Liver (tissue), 9 donors: ENCODE data around the gene DNAL4. TPM values are rescaled to one million over a fixed set of nuclear protein-coding genes. Genes with fewer than 3 reads are reported as not detected.

ENCODE experiments used
- DNase-seq: peaks from one replicate; pipeline ENCODE4 v3.0.0-alpha.2; 2017; ENCODE audit warnings: low spot score
- H3K27ac ChIP-seq, 2 donors: one replicate each; pipeline ENCODE4 v1.7.0; 2013; ENCODE audit warnings: inconsistent platforms in 2 of 2, low read length in 2 of 2, control low read depth in 1 of 2, low read depth in 1 of 2, mild to moderate bottlenecking in 1 of 2
- H3K27me3 ChIP-seq, 4 donors: one replicate each; pipeline versions ENCODE4 v1.6.1 to v1.7.0; 2013; ENCODE audit warnings: low read length in 3 of 4, inconsistent platforms in 1 of 4, mild to moderate bottlenecking in 1 of 4, moderate library complexity in 1 of 4; ENCODE audit not compliant: control insufficient read depth in 4 of 4, insufficient read depth in 4 of 4
- H3K36me3 ChIP-seq, 4 donors: one replicate each; pipeline versions ENCODE4 v1.6.1 to v1.7.0; 2013; ENCODE audit warnings: low read length in 3 of 4, mild to moderate bottlenecking in 3 of 4, low read depth in 1 of 4, moderate library complexity in 1 of 4; ENCODE audit not compliant: control insufficient read depth in 4 of 4, insufficient read depth in 3 of 4
- H3K4me1 ChIP-seq, 4 donors: one replicate each; pipeline versions ENCODE4 v1.6.1 to v1.7.0; 2013; ENCODE audit warnings: low read length in 3 of 4, mild to moderate bottlenecking in 3 of 4, moderate library complexity in 1 of 4; ENCODE audit not compliant: control insufficient read depth in 4 of 4, insufficient read depth in 4 of 4
- H3K4me3 ChIP-seq, 3 donors: one replicate each; pipeline versions ENCODE4 v1.6.1 to v1.7.0; 2013; ENCODE audit warnings: low read length in 3 of 3, control low read depth in 1 of 3, low read depth in 1 of 3, mild to moderate bottlenecking in 1 of 3
- H3K9ac ChIP-seq, 2 donors: one replicate each; pipeline ENCODE4 v1.7.0; 2013; ENCODE audit warnings: low read length in 2 of 2, mild to moderate bottlenecking in 2 of 2, moderate library complexity in 2 of 2, control low read depth in 1 of 2, low read depth in 1 of 2
- H3K9me3 ChIP-seq, 4 donors: one replicate each; pipeline versions ENCODE4 v1.6.1 to v1.7.0; 2013; ENCODE audit warnings: low read length in 3 of 4; ENCODE audit not compliant: control insufficient read depth in 4 of 4
- CTCF ChIP-seq: fragments of 150-350 bp; IDR thresholded peaks from 2 replicates; pipeline ENCODE4 v1.5.1; 2017; ENCODE audit warnings: improper control_type of control experiment, low read depth, low read length; ENCODE audit not compliant: missing input control
- EGR1 ChIP-seq, 2 donors: IDR thresholded peaks; 2 replicates each; pipeline ENCODE4 v1.6.1; 2016 to 2018; ENCODE audit warnings: antibody characterized with exemption in 2 of 2, low read depth in 2 of 2
- FOXA1 ChIP-seq: IDR thresholded peaks from 2 replicates; pipeline ENCODE4 v1.6.1; 2016; ENCODE audit warnings: antibody characterized with exemption
- FOXA2 ChIP-seq: IDR thresholded peaks from 2 replicates; pipeline ENCODE4 v1.6.1; 2016; ENCODE audit warnings: antibody characterized with exemption
- GABPA ChIP-seq, 2 donors: IDR thresholded peaks in 1 of 2; conservative IDR thresholded peaks in 1 of 2; 2 replicates each; pipeline ENCODE4 v1.6.1; 2016; ENCODE audit warnings: antibody characterized with exemption in 2 of 2, mild to moderate bottlenecking in 1 of 2, moderate library complexity in 1 of 2
- HNF4A ChIP-seq, 2 donors: conservative IDR thresholded peaks; 2 replicates each; pipeline ENCODE4 v1.6.1; 2016; ENCODE audit warnings: antibody characterized with exemption in 2 of 2, mild to moderate bottlenecking in 2 of 2
- HNF4G ChIP-seq: IDR thresholded peaks from 2 replicates; pipeline ENCODE4 v1.6.1; 2016; ENCODE audit warnings: antibody characterized with exemption
- JUND ChIP-seq, 2 donors: IDR thresholded peaks; 2 replicates each; pipeline ENCODE4 v1.6.1; 2016; ENCODE audit warnings: antibody characterized with exemption in 2 of 2
- MAX ChIP-seq: IDR thresholded peaks from 2 replicates; pipeline ENCODE4 v1.6.1; 2016; ENCODE audit warnings: antibody characterized with exemption
- NR2F2 ChIP-seq: IDR thresholded peaks from 2 replicates; pipeline ENCODE4 v1.6.1; 2016; ENCODE audit warnings: antibody characterized with exemption
- RAD21 ChIP-seq, 2 donors: IDR thresholded peaks; 2 replicates each; pipeline ENCODE4 v1.6.1; 2016; ENCODE audit warnings: antibody characterized with exemption in 2 of 2, mild to moderate bottlenecking in 2 of 2
- REST ChIP-seq: IDR thresholded peaks from 2 replicates; pipeline ENCODE4 v1.6.1; 2016; ENCODE audit warnings: antibody characterized with exemption, mild to moderate bottlenecking
- RXRA ChIP-seq, 2 donors: IDR thresholded peaks; 2 replicates each; pipeline ENCODE4 v1.6.1; 2017 to 2018; ENCODE audit warnings: antibody characterized with exemption in 2 of 2, mild to moderate bottlenecking in 1 of 2
- SP1 ChIP-seq: IDR thresholded peaks from 2 replicates; pipeline ENCODE4 v1.6.1; 2018; ENCODE audit warnings: antibody characterized with exemption, mild to moderate bottlenecking
- TAF1 ChIP-seq: conservative IDR thresholded peaks from 2 replicates; pipeline ENCODE4 v1.6.1; 2016; ENCODE audit warnings: antibody characterized with exemption, mild to moderate bottlenecking
- YY1 ChIP-seq: IDR thresholded peaks from 2 replicates; pipeline ENCODE4 v1.6.1; 2016; ENCODE audit warnings: antibody characterized with exemption, mild to moderate bottlenecking
- ZBTB33 ChIP-seq: IDR thresholded peaks from 2 replicates; pipeline ENCODE4 v1.6.1; 2016; ENCODE audit warnings: antibody characterized with exemption
- WGBS: extraction: QIAGEN DNeasy Blood & Tissue Kit; methylation state at CpG from one replicate; pipeline ENCODE4 v1.1.7; 2013; 5-methylcytosine and 5-hydroxymethylcytosine counted together
- polyA plus RNA-seq, 2 donors: library from polyadenylated mRNA; stranded (reverse) in 1 of 2; unstranded in 1 of 2; fragments of 200-250 nt in 1 of 2; fragments of >200 nt in 1 of 2; fragmentation: Nextera tagmentation in 1 of 2; extraction: Ambion mirVana in 1 of 2; gene quantifications; one replicate each; pipeline versions ENCODE4 v1.2.1 to v1.2.3, GENCODE V29; 2013 to 2015
- total RNA-seq, 2 donors: library from RNA; depleted of rRNA; stranded (reverse); fragments of >200 nt; gene quantifications; one replicate each; pipeline ENCODE4 v1.2.3, GENCODE V29; 2014
- TF ChIP-seq, protein P1 (sequence below): IDR thresholded peaks from 2 replicates; pipeline ENCODE4 v1.6.1; 2016; ENCODE audit warnings: antibody characterized with exemption
- donor health status: healthy.
- donor health status: healthy.
- donor health status: healthy.
- donor health status: healthy.
- donor health status: healthy.

The DNAL4 gene
- total and polyA plus RNA-seq, 4 donors: 4.0 to 5.6 (median 4.9) TPM

- DNase-seq: no peak
- Histone ChIP-seq H3K9me3 (peaks cover 0 to under 1% (median 0%) of the 10 kb centered on the region in 4 donors), H3K9ac (no peak overlapping the region), H3K36me3 (no peaks in the 10 kb centered on the region), H3K27ac (no peak overlapping the region), H3K4me3 (no peak overlapping the region), H3K27me3 (no peaks in the 10 kb centered on the region), H3K4me1 (no peaks in the 10 kb centered on the region)
- WGBS: 91% methylated on average over 4 of the region's 4 CpGs
- TF ChIP-seq TAF1 (no peak), CTCF (no peak), NR2F2 (no peak), HNF4A (conservative IDR thresholded peaks at IDR 0.05) (no peak), REST (no peak), GABPA (IDR thresholded peaks at IDR 0.05 in 1 of 2, conservative IDR thresholded peaks at IDR 0.05 in 1 of 2) (no peak), SP1 (no peak), ZBTB33 (no peak), FOXA1 (no peak), RAD21 (IDR thresholded peaks at IDR 0.05) (no peak), EGR1 (IDR thresholded peaks at IDR 0.05; ENCODE audit: low read depth in 2 of 2) (no peak), YY1 (no peak), MAX (no peak), FOXA2 (no peak), JUND (IDR thresholded peaks at IDR 0.05) (no peak), RXRA (IDR thresholded peaks at IDR 0.05) (no peak), HNF4G (no peak)
- TF ChIP-seq, protein P1, sequence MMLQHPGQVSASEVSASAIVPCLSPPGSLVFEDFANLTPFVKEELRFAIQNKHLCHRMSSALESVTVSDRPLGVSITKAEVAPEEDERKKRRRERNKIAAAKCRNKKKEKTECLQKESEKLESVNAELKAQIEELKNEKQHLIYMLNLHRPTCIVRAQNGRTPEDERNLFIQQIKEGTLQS: no peak
Measured at GRCh38 chr22:38823076-38823475, 29.1 kb upstream of the DNAL4 start.
